ENCODE measurements around the gene CINP.

The CINP gene

GRCh38 chr14:102315121-102315520, 47.6 kb downstream of the CINP start:
- H3K27ac ChIP-seq (ENCODE audit: low read depth, low read length) = no peak overlapping the region
- H3K9me2 ChIP-seq (replicated peaks; ENCODE audit: control insufficient read depth, low read length) = no peaks in the 10 kb centered on the region
- H3K27me3 ChIP-seq (ENCODE audit: control insufficient read depth, low read length) = no peaks in the 10 kb centered on the region
- peak overlapping the region; percentile 96 for H3K4me3 ChIP-seq (ENCODE audit: low read length)
- H3K36me3 ChIP-seq (ENCODE audit: control insufficient read depth, low read length) = no peaks in the 10 kb centered on the region
- peaks cover 6% of the 10 kb centered on the region for H3K79me2 ChIP-seq (ENCODE audit: control insufficient read depth, low read length)
- H3K4me1 ChIP-seq (ENCODE audit: control insufficient read depth, low read length) = peaks cover 40% of the 10 kb centered on the region
- TF ChIP-seq CTCF (IDR thresholded peaks at IDR 0.05; ENCODE audit: low read depth, low read length, poor library complexity, severe bottlenecking) (no peak), EZH2phosphoT487 (IDR thresholded peaks at IDR 0.05; ENCODE audit: borderline replicate concordance, low read length) (no peak)
- peak overlapping the region; percentile 99 for H3K4me2 ChIP-seq (ENCODE audit: low read length)
- no peaks in the 10 kb centered on the region for H3F3A ChIP-seq (ENCODE audit: control insufficient read depth, insufficient read depth)
- H3K9me3 ChIP-seq (ENCODE audit: control insufficient read depth, insufficient read depth, low read length) = no peaks in the 10 kb centered on the region
- H4K20me1 ChIP-seq (ENCODE audit: control insufficient read depth, insufficient read depth, low read depth, low read length) = no peaks in the 10 kb centered on the region

- Histone ChIP-seq H3K79me2 (ENCODE audit: control insufficient read depth, low read length) (0 out of 2 replicates have a peak, but pooled peaks cover 4% of the 10 kb centered on the region), H3K4me1 (ENCODE audit: control insufficient read depth, low read length) (peaks cover 40% of the 10 kb centered on the region), H4K20me1 (ENCODE audit: control insufficient read depth, insufficient read depth, low read depth, low read length) (no peaks in the 10 kb centered on the region), H3K36me3 (ENCODE audit: control insufficient read depth, low read length) (no peaks in the 10 kb centered on the region), H3K9me2 (replicated peaks; ENCODE audit: control insufficient read depth, low read length) (no peaks in the 10 kb centered on the region), H3K4me3 (ENCODE audit: low read length) (peak overlapping the region; percentile 96), H3F3A (ENCODE audit: control insufficient read depth, insufficient read depth) (no peaks in the 10 kb centered on the region), H3K27ac (ENCODE audit: low read depth, low read length) (no peak overlapping the region), H3K27me3 (ENCODE audit: control insufficient read depth, low read length) (no peaks in the 10 kb centered on the region), H3K9me3 (ENCODE audit: control insufficient read depth, insufficient read depth, low read length) (no peaks in the 10 kb centered on the region), H3K4me2 (ENCODE audit: low read length) (peak overlapping the region; percentile 99)
- TF ChIP-seq EZH2phosphoT487 (IDR thresholded peaks at IDR 0.05; ENCODE audit: borderline replicate concordance, low read length) (no peak), CTCF (IDR thresholded peaks at IDR 0.05; ENCODE audit: low read depth, low read length, poor library complexity, severe bottlenecking) (peak; percentile 99)
Observed at GRCh38 chr14:102314242-102315011, 48.3 kb downstream of the CINP start.

GRCh38 chr14:102304611-102305506, 57.8 kb downstream of the CINP start, which contains the start of gene MOK:
MOK (minus strand) TSS chr14:102305164; CDS start chr14:102304968, 196 bp downstream.
- Histone ChIP-seq H4K20me1 (ENCODE audit: control insufficient read depth, insufficient read depth, low read depth, low read length) (no peaks in the 10 kb centered on the region), H3K9me2 (replicated peaks; ENCODE audit: control insufficient read depth, low read length) (no peaks in the 10 kb centered on the region), H3K4me2 (ENCODE audit: low read length) (peak within 1 kb of the TSS; percentile 91), H3K4me1 (ENCODE audit: control insufficient read depth, low read length) (peaks cover 10% of the 10 kb centered on the region), H3K36me3 (ENCODE audit: control insufficient read depth, low read length) (no peaks in the 10 kb centered on the region), H3F3A (ENCODE audit: control insufficient read depth, insufficient read depth) (no peaks in the 10 kb centered on the region; the same call in 1 of the 2 replicates), H3K4me3 (ENCODE audit: low read length) (peak within 1 kb of the TSS; percentile 96), H3K27me3 (ENCODE audit: control insufficient read depth, low read length) (peaks cover 2% of the 10 kb centered on the region; the same call in 1 of the 2 replicates), H3K9me3 (ENCODE audit: control insufficient read depth, insufficient read depth, low read length) (no peaks in the 10 kb centered on the region), H3K27ac (ENCODE audit: low read depth, low read length) (no peak within 1 kb of the TSS), H3K79me2 (ENCODE audit: control insufficient read depth, low read length) (no peaks in the 10 kb centered on the region)
- TF ChIP-seq CTCF (IDR thresholded peaks at IDR 0.05; ENCODE audit: low read depth, low read length, poor library complexity, severe bottlenecking) (no peak), EZH2phosphoT487 (IDR thresholded peaks at IDR 0.05; ENCODE audit: borderline replicate concordance, low read length) (no peak)
